K562 (cell line): ENCODE measurements around the gene NF2. TPM values are rescaled to one million over a fixed set of nuclear protein-coding genes. Genes with fewer than 3 reads are reported as not detected.

Experiments
- E2F5 ChIP-seq: sonication (generic); formaldehyde crosslinking; IDR thresholded peaks from 2 replicates; pipeline ENCODE4 v1.8.0; 2022; ENCODE audit warnings: mild to moderate bottlenecking, missing genetic modification reagents
- FOXA3 ChIP-seq, 2 experiments: fragments of 450-650 bp in 1 of 2; sonication (generic) in 1 of 2; formaldehyde crosslinking; IDR thresholded peaks in 1 of 2; conservative IDR thresholded peaks in 1 of 2; 2 replicates each; pipeline versions ENCODE4 v1.4.0 to v1.8.0; 2020 to 2022; ENCODE audit warnings: mild to moderate bottlenecking in 2 of 2, missing genetic modification reagents in 1 of 2
- POLR3G ChIP-seq: IDR thresholded peaks from 2 replicates; pipeline ENCODE4 v1.6.1; 2011; ENCODE audit not compliant: insufficient read length, insufficient replicate concordance; ENCODE audit errors: extremely low read depth
- PRPF4 ChIP-seq: fragments of 200-400 bp; formaldehyde crosslinking; IDR thresholded peaks from one replicate; pipeline ENCODE4 v1.6.1; 2017; ENCODE audit warnings: low read length, low read depth, mild to moderate bottlenecking; ENCODE audit not compliant: insufficient read depth, poor library complexity, severe bottlenecking
- PURB ChIP-seq: sonication (generic); formaldehyde crosslinking; IDR thresholded peaks from 2 replicates; pipeline ENCODE4 v1.9.0; 2021; ENCODE audit warnings: low read depth, mild to moderate bottlenecking, missing genetic modification reagents
- RBM15 ChIP-seq: fragments of 200-400 bp; formaldehyde crosslinking; IDR thresholded peaks from 2 replicates; pipeline ENCODE4 v1.6.1; 2018; ENCODE audit warnings: mild to moderate bottlenecking, low read length, moderate library complexity; ENCODE audit not compliant: insufficient read depth
- RNF2 ChIP-seq: sonication (generic); IDR thresholded peaks from 2 replicates; pipeline ENCODE4 v1.6.1; 2016
- ZC3H4 ChIP-seq: sonication (generic); formaldehyde crosslinking; IDR thresholded peaks from 2 replicates; pipeline ENCODE4 v1.9.0; 2021; ENCODE audit warnings: missing genetic modification reagents, borderline replicate concordance
- ZNF592 ChIP-seq: fragments of 450-650 bp; IDR thresholded peaks from 2 replicates; pipeline ENCODE4 v1.6.1; 2017; ENCODE audit warnings: antibody characterized with exemption, mild to moderate bottlenecking
- polyA plus RNA-seq, 8 experiments: library from polyadenylated mRNA; depleted of rRNA in 4 of 8; stranded (reverse) in 5 of 8; unstranded in 3 of 8; fragments of >200 nt; fragmentation: Nextera tagmentation in 2 of 8; fragmentation: Illumina TruSeq in 1 of 8; extraction: Ambion mirVana in 2 of 8; extraction: Trizol in 1 of 8; gene quantifications; 2 replicates each; pipeline versions ENCODE4 v1.2.1 to v1.2.3, GENCODE V29; 2011 to 2014; ENCODE audit warnings: inconsistent platforms in 1 of 8, missing spikeins in 1 of 8
- total RNA-seq, 7 experiments: library from RNA; depleted of rRNA in 6 of 7; stranded (reverse); fragments of >200 nt in 6 of 7; fragmentation: Illumina TruSeq in 2 of 7; extraction: Trizol in 2 of 7; gene quantifications; 2 replicates each; pipeline versions ENCODE4 v1.2.1 to v1.2.3, GENCODE V29; 2011 to 2021; ENCODE audit warnings: low replicate concordance in 1 of 7

The NF2 gene
- total and polyA plus RNA-seq, 9 of the 15 experiments (the other 6 are each of a cell fraction or from before 2014, with no cell fraction given), result 2.2 to 32.5 (median 15.2) TPM

- TF ChIP-seq PRPF4, result no peak
- TF ChIP-seq E2F5 (CRISPR knock-in tag), result no peak
- TF ChIP-seq FOXA3 (CRISPR knock-in tag; conservative IDR thresholded peaks at IDR 0.05 in 1 of 2, IDR thresholded peaks at IDR 0.05 in 1 of 2), result no peak
- no peak for TF ChIP-seq RBM15
- TF ChIP-seq ZC3H4, result no peak
- TF ChIP-seq POLR3G, result no peak
- TF ChIP-seq PURB, result no peak
- no peak for TF ChIP-seq RNF2
- no peak for TF ChIP-seq ZNF592
Measured at GRCh38 chr22:29735416-29735815, 132.0 kb downstream of the NF2 start (continued).
